HepG2 (cell line): ENCODE data around the gene RDH14. TPM values are rescaled to one million over a fixed set of nuclear protein-coding genes. Genes with fewer than 3 reads are reported as not detected.

Experiments used
- ARID5B ChIP-seq: IDR thresholded peaks from 2 replicates; pipeline ENCODE4 v1.4.0; 2020; ENCODE audit warnings: mild to moderate bottlenecking, missing genetic modification reagents
- CERS6 ChIP-seq: sonication (generic); formaldehyde crosslinking; IDR thresholded peaks from 2 replicates; pipeline ENCODE4 v1.5.0; 2020; ENCODE audit warnings: missing genetic modification reagents
- HDAC6 ChIP-seq: fragments of 200-600 bp; sonication (generic); IDR thresholded peaks from 2 replicates; pipeline ENCODE4 v1.7.0; 2017; ENCODE audit warnings: mild to moderate bottlenecking, antibody characterized with exemption, low read length, low read depth
- HES4 ChIP-seq: sonication (generic); formaldehyde crosslinking; IDR thresholded peaks from 2 replicates; pipeline ENCODE4 v1.9.0; 2021; ENCODE audit warnings: mild to moderate bottlenecking, missing genetic modification reagents, borderline replicate concordance
- MBD4 ChIP-seq: IDR thresholded peaks from 2 replicates; pipeline ENCODE4 v1.6.1; 2012; ENCODE audit warnings: low read length, inconsistent platforms, borderline replicate concordance
- NFE2L2 ChIP-seq: fragments of 150-350 bp; IDR thresholded peaks from 2 replicates; pipeline ENCODE4 v1.6.1; 2014; ENCODE audit warnings: low read length
- NRL ChIP-seq: sonication (generic); formaldehyde crosslinking; IDR thresholded peaks from 2 replicates; pipeline ENCODE4 v1.5.0; 2020; ENCODE audit warnings: missing genetic modification reagents, mild to moderate bottlenecking, moderate library complexity, borderline replicate concordance
- SMC3 ChIP-seq: IDR thresholded peaks from 2 replicates; pipeline ENCODE4 v1.6.1; 2011; ENCODE audit warnings: low read length, improper control_type of control experiment
- UBTF ChIP-seq: sonication (generic); formaldehyde crosslinking; IDR thresholded peaks from 2 replicates; pipeline ENCODE4 v1.4.0; 2020; ENCODE audit warnings: mild to moderate bottlenecking, missing genetic modification reagents
- ZMYM2 ChIP-seq: sonication (generic); formaldehyde crosslinking; IDR thresholded peaks from 2 replicates; pipeline ENCODE4 v1.8.0; 2022; ENCODE audit warnings: mild to moderate bottlenecking, missing genetic modification reagents
- ZNF143 ChIP-seq: sonication (generic); formaldehyde crosslinking; IDR thresholded peaks from 2 replicates; pipeline ENCODE4 v1.4.0; 2020; ENCODE audit warnings: missing genetic modification reagents
- ZNF160 ChIP-seq: sonication (generic); formaldehyde crosslinking; IDR thresholded peaks from 2 replicates; pipeline ENCODE4 v1.8.0; 2022; ENCODE audit warnings: mild to moderate bottlenecking, inconsistent platforms, missing genetic modification reagents
- ZNF224 ChIP-seq: sonication (generic); formaldehyde crosslinking; IDR thresholded peaks from 2 replicates; pipeline ENCODE4 v1.5.0; 2020; ENCODE audit warnings: mild to moderate bottlenecking, missing genetic modification reagents
- ZNF296 ChIP-seq: sonication (generic); formaldehyde crosslinking; conservative IDR thresholded peaks from 2 replicates; pipeline ENCODE4 v1.5.0; 2020; ENCODE audit warnings: mild to moderate bottlenecking, missing genetic modification reagents
- polyA plus RNA-seq, 8 experiments: library from polyadenylated mRNA; depleted of rRNA in 3 of 8; stranded (reverse) in 7 of 8; unstranded in 1 of 8; fragments of >200 nt; fragmentation: Illumina TruSeq in 4 of 8; extraction: Trizol in 4 of 8; gene quantifications; 2 replicates each; pipeline versions ENCODE4 v1.2.1 to v1.2.3, GENCODE V29; 2011 to 2016; ENCODE audit warnings: low read depth in 4 of 8, missing spikeins in 1 of 8, mixed read lengths in 1 of 8; ENCODE audit not compliant: insufficient read depth in 1 of 8
- total RNA-seq, 5 experiments: library from RNA; depleted of rRNA; stranded (reverse); fragments of >200 nt; fragmentation: Illumina TruSeq; extraction: Trizol; gene quantifications; 2 replicates each; pipeline ENCODE4 v1.2.3, GENCODE V29; 2016; ENCODE audit warnings: low read depth in 1 of 5
- TF ChIP-seq, protein P1 (sequence below): sonication (generic); formaldehyde crosslinking; IDR thresholded peaks from 2 replicates; pipeline ENCODE4 v1.8.1; 2022; ENCODE audit warnings: mild to moderate bottlenecking, missing genetic modification reagents
- TF ChIP-seq, protein P2 (sequence below): sonication (generic); formaldehyde crosslinking; IDR thresholded peaks from 2 replicates; pipeline ENCODE4 v1.9.0; 2021; ENCODE audit warnings: missing genetic modification reagents, borderline replicate concordance

RDH14 gene
- total and polyA plus RNA-seq, 2 of the 13 experiments (the other 11 are each of a cell fraction or from before 2014, with no cell fraction given), result 27.4 to 39.9 TPM

- TF ChIP-seq CERS6 (CRISPR knock-in tag) (no peak), MBD4 (no peak), UBTF (CRISPR knock-in tag) (peak; percentile 99), HES4 (peak; percentile 98), ZNF143 (CRISPR knock-in tag) (peak; percentile 98), HDAC6 (no peak), ZNF224 (CRISPR knock-in tag) (peak; percentile 4; the same call in 1 of the 2 replicates), NRL (CRISPR knock-in tag) (peak; percentile 26; the same call in 1 of the 2 replicates), ZNF160 (CRISPR knock-in tag) (peak; percentile 60; the same call in 1 of the 2 replicates), SMC3 (no peak), ZNF296 (CRISPR knock-in tag) (peak; percentile 98), ARID5B (peak; percentile 67; the same call in 1 of the 2 replicates), NFE2L2 (no peak), ZMYM2 (CRISPR knock-in tag) (no peak)
- TF ChIP-seq, protein P1, sequence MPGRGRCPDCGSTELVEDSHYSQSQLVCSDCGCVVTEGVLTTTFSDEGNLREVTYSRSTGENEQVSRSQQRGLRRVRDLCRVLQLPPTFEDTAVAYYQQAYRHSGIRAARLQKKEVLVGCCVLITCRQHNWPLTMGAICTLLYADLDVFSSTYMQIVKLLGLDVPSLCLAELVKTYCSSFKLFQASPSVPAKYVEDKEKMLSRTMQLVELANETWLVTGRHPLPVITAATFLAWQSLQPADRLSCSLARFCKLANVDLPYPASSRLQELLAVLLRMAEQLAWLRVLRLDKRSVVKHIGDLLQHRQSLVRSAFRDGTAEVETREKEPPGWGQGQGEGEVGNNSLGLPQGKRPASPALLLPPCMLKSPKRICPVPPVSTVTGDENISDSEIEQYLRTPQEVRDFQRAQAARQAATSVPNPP, result peak; percentile 96
- TF ChIP-seq, protein P2, sequence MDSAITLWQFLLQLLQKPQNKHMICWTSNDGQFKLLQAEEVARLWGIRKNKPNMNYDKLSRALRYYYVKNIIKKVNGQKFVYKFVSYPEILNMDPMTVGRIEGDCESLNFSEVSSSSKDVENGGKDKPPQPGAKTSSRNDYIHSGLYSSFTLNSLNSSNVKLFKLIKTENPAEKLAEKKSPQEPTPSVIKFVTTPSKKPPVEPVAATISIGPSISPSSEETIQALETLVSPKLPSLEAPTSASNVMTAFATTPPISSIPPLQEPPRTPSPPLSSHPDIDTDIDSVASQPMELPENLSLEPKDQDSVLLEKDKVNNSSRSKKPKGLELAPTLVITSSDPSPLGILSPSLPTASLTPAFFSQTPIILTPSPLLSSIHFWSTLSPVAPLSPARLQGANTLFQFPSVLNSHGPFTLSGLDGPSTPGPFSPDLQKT (CRISPR knock-in tag), result no peak
Observed at GRCh38 chr2:18560031-18560796, at the start of gene RDH14 (continued).
